Measurements from ENCODE around the gene CASKIN1.

The CASKIN1 gene

DNA sequence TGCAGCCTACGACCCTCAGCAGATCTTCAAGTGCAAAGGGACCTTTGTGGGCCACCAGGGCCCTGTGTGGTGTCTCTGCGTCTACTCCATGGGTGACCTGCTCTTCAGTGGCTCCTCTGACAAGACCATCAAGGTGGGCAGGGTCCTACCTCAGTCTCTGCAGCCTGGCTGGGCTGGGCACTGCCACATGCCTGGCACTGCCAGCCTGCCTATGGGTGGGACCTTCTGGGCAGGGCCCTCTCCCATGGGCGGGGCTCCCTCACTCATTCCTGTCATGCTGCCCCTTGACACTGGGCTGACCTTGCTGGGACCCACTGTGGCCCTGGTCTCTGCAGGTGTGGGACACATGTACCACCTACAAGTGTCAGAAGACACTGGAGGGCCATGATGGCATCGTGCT is 22.5 kb downstream of the CASKIN1 start:
- DNase-seq (ENCODE audit: low read depth), result no peak

DNA sequence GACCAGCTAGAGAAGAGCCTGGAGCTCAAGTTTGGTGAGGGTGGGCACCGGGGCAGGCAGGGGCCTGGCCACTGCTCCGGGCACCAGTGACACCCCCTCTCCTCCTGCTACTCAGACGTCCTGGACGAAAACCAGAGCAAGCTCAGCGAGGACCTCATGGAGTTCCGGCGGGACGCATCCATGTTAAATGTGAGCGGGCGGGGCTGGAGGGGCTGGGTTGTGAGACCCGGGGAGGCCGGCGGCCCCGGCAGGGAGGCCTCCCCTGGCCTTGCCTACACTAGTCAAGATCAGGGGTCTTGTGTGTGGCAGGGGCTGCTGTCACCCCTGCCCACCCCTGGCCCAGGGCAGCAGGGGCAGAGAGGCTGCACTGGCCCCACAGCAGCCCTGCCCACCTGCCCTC is 23.0 kb downstream of the CASKIN1 start:
- DNase-seq (ENCODE audit: low read depth), result no peak

DNA sequence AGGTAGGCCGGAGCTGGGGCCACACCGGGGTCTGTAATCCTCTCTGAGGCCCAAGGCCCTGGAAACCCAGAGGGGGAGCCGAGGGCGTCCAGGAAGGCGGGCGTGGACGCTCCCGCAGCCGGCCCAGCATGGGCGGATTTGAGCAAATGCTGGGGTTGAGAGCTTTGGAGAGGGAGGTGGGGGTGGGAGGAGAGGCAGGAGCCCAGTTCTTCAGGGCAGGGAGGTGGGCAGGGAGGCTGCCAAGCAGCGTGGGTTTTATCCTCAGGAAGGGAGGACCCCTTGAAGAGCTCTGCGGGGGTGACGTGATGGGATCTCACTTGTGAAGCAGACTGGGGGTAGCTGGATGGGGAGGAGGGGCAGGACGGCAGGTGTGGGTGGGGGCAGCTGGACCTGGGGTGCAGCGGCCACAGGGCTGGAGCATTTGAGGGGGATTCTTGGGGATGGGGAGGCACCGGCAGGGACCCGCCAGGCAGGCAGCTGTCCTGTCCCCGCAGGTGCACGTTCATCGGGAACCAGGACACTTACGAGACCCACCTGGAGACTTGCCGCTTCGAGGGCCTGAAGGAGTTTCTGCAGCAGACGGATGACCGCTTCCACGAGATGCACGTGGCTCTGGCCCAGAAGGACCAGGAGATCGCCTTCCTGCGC is 23.6 kb downstream of the CASKIN1 start:
- DNase-seq (ENCODE audit: low read depth), result no peak

DNA sequence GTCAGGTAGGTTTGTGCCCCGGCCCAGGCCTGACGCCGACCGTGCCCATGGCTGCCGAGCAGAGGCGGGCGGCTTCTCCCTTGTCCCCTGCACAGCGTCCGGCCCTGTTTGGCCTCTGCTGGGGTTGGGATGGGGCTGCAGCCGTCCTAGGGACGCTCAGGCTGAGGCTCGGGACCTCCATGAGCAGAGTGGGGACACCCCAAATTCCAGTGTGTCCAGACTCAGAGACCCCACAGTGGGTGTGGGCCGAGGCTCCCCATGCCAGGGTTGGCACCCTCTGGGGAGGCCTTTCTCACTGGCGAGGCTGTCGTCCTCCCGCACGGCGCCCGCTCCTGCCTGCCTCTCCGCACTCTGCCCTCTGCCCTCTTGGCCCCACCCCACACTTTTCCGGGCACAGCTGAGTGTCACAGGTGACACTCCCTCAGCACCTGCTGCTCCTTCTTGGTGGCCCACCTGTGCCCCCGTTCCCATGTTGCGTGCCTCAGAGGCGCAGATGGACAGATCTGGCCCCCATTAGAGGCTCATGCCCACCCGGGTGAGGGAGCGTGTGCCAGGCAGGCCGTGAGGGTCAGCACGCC is 24.7 kb downstream of the CASKIN1 start:
- no peak for DNase-seq (ENCODE audit: low read depth)

DNA sequence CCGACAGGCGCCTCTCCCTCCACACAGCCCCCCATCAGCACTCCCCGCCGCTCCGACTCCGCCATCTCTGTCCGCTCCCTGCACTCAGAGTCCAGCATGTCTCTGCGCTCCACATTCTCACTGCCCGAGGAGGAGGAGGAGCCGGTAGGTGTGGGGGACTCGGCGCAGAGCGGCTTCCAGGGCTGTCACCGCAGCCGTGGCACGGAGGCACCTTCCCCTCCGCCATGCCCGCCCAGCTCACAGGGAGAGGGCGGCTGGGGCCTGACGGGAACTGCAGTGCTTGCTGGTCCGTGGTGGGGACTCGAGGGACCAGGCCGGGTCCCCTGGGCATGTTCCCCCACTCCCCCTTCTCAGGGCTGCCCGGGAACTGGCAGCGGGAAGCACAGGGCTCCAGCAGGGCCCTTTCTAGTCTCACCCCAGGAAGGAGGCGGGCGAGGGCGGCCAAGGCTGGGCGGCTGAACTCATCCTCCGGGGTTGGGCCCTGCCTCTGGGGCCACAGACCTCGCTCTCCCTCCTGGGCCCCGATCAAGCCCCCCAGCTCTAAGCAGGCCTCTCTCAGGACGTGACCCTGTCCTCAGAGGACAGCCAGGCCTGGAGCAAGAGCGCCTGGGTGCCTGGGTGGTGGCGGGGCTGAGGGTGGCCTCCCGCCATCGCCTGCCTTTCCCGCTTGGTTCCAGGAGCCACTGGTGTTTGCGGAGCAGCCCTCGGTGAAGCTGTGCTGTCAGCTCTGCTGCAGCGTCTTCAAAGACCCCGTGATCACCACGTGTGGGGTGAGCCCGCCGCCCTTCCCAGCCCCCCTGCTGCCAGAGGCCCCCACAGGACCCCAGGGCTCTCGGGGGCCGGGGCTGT is 25.6 kb downstream of the CASKIN1 start:
- DNase-seq (ENCODE audit: low read depth), result no peak

DNA sequence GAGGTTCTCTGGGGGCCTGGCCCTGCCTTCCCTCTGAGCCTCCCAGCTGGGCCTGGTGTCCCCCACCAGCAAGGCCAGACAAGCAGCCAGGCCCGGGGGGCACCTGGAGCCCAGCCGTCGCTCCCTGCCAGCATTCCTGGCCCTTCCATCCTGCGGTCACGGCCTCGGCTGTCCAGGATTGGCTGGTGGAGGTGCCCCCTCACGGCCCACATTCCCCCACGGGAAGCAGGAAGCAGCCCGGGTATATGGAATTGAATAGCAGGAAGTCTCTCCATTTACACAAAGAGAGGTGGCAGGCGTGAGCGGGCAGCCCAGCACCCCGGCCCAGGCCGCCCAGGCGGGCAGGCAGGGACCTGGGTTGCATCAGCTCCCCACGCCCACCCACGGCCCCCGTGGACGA is 26.3 kb downstream of the CASKIN1 start:
- DNase-seq (ENCODE audit: low read depth), result no peak

DNA sequence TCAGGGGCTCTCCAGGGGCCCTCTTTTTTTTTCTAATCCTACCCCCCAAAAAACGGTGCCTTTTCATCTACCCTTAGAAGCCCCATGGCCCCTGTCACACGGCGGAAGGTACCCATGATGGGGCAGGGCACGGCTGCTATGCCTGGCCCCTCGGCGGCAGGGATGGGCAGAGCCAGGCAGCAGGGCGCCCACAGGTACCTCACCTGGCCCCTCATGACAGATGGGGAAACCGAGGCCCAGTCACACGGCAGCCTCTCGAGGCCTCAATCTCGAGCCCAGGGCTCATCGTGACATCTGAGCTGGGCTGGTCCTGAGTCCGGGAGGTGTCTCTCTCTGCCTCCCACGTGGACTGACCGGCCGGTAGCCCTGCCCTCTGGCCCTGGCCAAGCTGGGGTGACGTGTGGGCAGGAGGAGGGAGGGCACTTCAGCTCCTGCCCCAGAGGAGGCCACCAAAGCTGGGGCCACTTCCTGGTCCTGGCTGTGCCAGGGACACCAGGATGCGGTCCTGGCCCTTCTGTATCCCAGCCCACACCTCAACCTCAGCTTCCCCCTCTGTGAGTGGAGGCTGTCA is 29.3 kb downstream of the CASKIN1 start:
- no peak for DNase-seq (ENCODE audit: low read depth)

DNA sequence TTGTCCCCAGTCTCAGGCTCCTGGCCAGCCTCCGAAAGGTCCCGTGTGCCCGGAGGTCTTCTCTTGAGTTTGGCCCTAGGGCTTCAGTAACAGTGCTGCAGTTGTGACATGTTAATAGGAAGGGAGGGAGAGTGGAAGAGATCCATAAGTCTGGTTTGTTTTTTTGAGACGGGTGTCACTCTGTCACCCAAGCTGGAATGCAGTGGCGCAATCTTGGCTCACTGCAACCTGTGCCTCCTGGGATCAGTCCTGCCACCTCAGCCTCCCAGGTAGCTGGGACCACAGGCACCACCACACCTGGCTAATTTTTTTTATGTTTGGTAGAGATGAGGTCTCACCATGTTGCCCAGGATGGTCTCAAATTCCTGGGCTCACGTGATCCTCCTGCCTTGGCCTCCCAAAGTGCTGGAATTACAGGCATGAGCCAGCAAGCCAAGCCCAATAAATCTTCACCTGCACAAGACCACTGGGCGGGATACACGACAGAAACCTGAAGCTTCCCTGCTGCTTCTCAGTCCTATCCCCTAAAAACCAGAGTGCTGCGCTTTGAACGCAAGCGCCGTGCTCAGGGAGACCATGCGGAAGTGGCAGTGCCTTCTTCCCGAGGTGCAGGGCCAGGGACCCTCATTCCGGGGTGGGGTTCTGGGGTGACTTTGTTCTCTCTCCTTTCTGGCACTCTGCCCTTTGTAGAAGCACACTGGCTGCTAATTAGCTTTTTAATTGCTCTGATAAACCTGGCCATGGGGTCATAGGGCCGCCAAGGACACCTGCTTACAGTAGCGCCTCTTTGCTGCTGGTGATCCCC is 29.9 kb downstream of the CASKIN1 start:
- no peak for DNase-seq (ENCODE audit: low read depth)

DNA sequence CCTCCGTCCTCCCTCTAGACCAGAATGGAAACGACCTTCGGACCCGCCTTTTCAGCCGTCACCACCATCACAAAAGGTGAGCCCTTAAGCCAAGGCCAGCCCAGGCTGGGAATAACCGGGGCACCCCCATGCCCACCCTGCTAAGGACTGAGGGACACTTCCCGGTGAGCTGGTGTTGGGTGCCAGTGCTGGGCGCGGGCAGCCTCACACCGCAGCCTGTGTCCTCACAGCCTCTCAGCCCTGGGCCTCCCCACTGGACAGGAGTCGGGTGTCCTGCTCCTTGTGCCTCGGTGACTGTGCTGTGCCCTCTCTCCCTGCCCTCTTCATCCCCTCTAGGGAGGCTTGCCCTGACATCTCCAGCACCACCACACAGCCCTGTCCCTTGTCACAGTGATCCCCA is 30.5 kb downstream of the CASKIN1 start:
- DNase-seq (ENCODE audit: low read depth), result no peak

DNA sequence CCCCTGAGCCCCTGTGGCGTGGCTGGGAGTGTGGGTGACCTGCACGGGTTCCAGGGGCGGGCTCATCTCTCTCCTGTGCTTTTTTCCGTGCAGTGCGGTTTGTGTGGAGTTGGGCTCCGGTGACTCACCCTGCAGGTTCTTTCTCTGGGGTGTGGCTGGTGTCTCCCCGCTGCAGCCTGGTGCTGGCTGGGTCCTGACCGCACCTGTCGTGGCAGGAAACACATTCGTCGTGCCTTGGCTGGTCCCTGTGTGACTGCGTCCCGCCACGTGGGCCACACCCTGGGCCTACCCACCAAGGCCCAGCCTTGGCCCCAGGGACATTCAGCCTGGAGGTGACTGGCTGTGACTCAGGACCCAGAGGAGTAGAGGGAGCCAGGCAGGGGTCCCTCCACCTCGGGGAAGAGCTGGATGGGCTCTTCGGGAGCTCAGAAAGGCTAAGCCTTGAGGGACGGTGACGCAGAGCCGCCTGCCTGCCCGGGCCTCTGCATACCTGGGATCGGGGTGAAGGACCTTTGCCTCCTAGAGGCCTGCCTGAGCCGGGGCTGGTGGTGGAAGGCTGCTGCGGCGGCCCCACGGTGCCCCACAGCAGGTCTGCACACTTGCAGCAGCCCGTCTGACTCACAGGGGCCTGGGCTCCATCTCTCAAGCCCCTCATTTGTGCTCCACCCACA is 33.1 kb downstream of the CASKIN1 start:
- DNase-seq (ENCODE audit: low read depth), result no peak

DNA sequence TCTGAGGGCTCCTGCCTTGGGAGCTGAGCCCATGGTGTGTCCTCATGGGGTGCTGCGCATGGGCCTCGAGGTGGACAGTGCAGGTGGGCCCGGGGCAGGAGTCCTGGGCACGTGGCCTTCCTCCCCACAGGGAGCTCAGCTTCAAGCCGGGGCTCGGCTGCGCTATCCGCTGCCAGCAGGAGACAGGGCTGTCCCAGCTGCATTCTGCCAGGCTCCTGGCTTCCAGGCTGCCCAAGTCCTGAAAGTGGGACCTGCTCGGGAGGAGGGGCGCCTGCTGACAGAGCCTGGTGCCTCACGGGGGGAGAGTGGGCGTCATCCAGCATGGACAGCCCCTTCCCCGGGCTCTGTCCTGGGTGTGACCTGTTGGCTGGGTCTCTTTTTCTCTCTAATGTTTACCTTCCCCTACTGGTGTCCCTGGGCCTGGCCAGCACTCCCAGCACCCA is 33.7 kb downstream of the CASKIN1 start:
- no peak for DNase-seq (ENCODE audit: low read depth)

DNA sequence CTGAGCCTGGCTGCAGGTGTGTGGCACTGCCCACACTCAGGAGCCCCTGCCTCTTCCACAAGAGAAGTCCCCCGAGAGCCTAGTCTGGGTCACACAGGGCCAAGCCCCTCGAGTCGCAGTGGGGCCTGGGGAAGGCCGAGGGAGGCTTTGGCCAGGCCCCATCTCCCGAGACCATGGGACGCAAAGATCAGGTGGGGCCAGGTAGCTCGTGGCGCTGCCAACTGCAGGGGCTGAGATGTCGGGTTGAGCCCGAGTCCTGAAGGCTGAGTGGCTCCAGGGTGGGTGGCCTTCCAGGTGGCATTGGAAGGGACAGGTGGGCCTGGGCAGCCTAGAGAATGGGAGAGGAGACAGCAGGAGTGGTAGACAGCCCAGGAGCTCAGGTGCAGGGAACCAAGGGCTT is 34.5 kb downstream of the CASKIN1 start:
- DNase-seq (ENCODE audit: low read depth), result no peak

DNA sequence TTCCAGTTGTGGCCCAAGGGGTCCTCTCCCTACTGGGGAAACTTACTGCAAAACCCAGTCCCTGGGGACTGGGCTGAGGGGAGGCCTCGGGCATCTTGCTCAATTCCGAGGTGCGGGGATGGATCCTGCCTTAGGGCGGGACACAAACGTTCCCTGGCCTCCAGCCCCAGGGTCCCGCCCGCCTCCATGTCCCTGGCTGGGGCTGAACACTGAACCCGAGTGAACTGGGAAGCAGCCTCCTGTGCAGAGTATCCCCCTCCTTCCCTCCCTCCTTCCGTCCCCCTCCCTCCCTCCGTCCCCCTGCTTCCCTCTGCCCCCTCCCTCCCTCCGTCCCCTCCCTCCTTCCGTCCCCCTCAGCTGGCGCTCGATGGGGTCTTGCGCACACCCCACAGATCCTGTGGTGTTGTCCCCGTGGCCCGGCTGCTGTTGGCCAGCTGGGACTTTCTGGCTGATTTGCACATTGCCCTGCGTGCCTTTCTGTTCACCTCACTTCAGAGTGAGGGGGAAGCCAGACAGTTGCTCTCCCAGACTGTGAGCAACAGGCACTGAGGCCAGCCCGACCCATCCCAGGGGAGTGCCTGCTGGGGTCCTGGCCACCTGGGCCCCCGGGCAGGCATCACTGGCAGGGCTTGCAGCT is 35.4 kb downstream of the CASKIN1 start:
- peak; percentile 73 for DNase-seq (ENCODE audit: low read depth)

DNA sequence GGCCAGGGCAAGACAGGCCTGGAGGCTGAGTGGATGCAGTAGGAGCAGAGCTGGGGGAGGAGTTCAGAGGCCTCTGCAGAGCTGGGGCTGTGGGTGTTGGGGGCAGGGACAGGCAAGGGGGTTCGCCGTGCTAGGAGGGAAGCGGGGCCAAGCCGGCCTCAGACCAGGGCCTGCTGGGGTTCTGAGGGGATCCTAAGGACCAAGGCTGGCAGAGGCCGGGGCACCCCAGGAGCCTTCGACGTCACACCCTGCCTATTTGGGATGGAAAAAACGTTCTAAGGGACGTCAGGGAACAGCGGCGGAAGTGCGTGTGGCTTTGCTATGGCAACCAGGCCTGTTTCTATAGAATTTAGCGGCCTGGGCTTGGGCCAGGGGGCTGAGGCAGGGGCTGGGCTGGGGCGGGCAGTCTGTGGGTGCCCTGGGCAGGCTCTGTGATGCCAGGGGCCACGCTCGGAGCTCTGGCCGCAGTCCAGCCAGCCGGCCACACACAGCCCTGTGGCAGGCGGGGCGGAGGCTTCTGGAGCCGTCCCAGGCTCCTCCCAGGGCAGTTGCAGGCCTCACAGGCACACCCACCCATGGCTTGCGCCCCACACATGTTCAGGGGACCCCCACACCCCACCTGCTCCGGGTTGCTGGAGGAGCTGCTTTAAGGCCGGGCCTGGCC is 37.1 kb downstream of the CASKIN1 start:
- peak; percentile 81 for DNase-seq (ENCODE audit: low read depth)

DNA sequence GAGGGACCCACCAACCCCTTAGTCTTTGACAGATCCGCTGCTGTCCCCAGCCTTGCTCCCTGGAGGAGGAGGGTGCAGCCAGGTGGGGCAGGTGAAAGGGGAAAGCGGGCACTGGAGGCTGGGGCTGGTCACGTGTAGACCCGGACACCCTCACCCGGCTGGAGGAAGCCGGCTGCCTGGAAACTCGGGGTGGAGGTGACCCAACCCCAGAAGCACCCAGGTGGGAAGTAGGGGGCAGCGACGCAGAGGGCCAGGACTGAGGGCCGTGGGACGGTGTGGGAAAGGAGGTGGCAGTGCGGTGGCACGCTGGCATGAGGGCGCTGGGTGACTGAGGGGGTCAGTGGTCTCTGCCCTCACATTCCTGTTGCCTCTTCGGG is 38.2 kb downstream of the CASKIN1 start:
- no peak for DNase-seq (ENCODE audit: low read depth)

DNA sequence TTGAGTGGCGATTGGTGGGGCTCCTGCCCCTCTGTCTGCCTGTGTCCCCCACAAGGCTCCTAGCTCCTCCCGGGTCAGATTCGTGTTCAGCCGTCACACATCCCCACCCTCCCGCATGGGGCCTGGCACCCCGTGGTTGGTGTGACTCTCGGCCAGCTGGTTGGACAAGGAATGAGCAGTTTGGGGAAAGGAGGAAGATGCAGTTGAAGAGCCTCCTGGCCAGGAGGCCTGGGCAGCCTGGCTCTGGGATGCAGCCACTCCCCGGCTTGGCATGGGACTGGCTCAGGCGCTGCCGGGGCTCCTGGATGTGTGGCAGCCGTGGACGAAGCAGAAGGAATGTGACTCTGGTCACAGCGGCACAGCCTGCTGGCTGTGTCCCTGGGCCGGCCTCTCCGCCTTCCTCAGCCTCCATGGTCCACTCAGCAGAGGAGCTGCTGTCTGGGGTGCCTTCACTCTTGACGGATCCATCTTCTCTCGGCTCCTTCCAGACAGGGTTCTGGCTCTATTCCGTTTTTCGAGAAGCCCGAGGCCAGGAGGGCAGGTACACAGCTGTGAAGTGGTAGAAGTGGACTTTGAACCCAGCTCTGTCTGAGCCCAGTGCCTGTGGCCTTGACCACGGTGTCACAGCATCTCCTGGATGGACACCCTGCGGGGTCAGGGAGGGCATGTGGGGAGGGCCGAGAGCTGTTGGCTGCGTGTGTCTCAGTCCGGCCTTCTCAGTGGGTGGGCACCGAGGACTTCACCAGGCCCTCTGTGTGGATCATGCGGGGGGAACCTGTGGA is 38.7 kb downstream of the CASKIN1 start:
- no peak for DNase-seq (ENCODE audit: low read depth)

DNA sequence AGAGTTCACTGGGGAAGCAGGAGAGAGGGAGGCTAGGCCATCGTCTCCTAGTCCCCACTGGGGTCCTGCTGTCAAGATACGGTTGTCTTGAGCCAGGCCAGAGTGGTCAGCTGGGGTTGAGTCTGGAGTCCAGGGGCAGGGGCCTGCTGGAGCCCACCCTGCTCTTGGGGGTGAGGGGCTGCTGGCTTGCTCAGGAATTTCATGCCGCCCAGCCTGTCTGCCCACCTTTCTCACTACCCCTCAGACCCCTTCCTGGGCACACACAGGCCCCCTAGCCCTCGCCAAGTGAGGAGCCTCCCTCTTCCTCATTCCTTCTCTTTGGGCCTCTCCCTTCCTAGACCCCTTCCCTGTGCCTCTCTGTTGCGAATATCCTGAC is 39.6 kb downstream of the CASKIN1 start:
- no peak for DNase-seq (ENCODE audit: low read depth)

DNA sequence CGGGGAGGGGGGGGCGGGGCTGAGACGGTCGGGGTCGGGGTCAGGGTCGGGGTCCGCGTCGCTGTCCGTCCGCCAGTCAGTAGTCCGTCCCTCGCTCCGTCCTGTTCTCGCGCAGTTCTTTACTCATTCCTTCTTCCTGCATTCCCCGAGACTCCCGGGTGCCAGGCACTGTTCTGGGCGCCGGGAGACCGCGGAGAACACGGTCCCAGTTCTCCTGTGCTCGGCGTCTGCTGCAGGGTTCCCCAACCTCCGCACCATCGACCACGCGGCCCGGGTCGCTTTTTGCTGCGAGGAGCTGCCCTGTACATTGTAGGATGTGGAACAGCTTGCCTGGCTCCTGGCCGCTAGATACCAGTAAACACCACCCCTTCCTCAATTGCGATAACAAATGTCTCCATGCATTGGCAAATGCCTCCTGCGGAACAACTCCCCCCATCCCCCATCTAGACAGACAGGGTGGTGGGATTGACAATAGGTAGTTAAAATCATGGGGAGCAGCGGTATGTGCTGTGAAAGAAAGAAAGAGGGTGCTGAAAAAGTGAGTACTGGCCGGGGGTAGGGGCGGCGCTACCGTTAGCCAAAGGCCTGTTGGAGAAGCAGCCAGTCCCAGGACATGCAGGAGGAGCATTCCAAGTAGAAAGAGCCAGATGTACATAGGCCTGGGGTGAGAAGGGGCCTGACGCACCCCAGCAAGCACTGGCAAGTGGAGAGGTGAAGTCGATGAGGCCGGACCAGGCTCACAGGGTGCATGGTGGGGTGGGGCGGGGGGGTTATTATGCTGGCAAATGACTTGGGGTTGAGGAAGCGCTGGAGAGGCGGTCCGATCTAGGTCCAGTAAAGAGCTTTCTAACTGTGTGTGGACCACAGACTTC is 40.2 kb downstream of the CASKIN1 start:
- DNase-seq (ENCODE audit: low read depth), result peak; percentile 70

Data from fibroblast of gingiva (primary cell).